ENCODE data around the gene ARMH3. TPM values are rescaled to one million over a fixed set of nuclear protein-coding genes. Genes with fewer than 3 reads are reported as not detected.

Gene ARMH3
- total RNA-seq, 4 donors from 2014 or later, result 11.5 to 29.7 (median 19.5) TPM

DNA sequence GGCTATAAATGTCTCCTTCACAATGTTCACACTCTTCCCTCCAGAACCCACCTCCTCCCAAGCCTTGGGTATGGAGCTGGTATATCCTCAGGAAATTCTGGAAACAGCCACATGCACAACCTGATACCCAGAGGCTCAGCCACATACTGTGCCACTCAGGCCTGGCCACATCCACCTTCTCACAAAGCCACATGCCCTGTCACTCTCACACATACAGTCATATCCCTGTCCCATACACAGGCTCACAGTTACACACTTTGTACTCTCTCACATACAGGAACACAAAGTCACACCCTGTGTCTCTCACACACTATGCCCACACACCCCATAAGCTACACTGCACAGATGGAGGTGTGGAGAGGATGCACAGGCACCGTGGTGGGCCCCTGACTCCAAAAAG is 222.5 kb downstream of the ARMH3 start:
- intact Hi-C loops (cut with DNase I; ENCODE audit: low total_unique reads), result no loop called here
- Histone ChIP-seq H3K36me3 (no peaks in the 10 kb centered on the region), H3K27me3 (no peaks in the 10 kb centered on the region), H3K4me3 (no peak overlapping the region), H3K9me3 (no peaks in the 10 kb centered on the region), H3K27ac (no peak overlapping the region), H3K4me1 (peaks cover 4 to 17% (median 13%) of the 10 kb centered on the region in 4 donors)
- WGBS, 2 donors (ENCODE audit: low coverage in 1 of 2), result 89% methylated on average over 1 of the region's 1 CpG; no CpG with 5 or more reads in 1 of the 2 donors
- DNase-seq, result no peak
- TF ChIP-seq, protein P1, sequence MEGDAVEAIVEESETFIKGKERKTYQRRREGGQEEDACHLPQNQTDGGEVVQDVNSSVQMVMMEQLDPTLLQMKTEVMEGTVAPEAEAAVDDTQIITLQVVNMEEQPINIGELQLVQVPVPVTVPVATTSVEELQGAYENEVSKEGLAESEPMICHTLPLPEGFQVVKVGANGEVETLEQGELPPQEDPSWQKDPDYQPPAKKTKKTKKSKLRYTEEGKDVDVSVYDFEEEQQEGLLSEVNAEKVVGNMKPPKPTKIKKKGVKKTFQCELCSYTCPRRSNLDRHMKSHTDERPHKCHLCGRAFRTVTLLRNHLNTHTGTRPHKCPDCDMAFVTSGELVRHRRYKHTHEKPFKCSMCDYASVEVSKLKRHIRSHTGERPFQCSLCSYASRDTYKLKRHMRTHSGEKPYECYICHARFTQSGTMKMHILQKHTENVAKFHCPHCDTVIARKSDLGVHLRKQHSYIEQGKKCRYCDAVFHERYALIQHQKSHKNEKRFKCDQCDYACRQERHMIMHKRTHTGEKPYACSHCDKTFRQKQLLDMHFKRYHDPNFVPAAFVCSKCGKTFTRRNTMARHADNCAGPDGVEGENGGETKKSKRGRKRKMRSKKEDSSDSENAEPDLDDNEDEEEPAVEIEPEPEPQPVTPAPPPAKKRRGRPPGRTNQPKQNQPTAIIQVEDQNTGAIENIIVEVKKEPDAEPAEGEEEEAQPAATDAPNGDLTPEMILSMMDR (IDR thresholded peaks at IDR 0.05), result no peak
- TF ChIP-seq POLR2A (IDR thresholded peaks at IDR 0.05) (no peak), EP300 (IDR thresholded peaks at IDR 0.05; ENCODE audit: low read depth) (no peak), POLR2AphosphoS5 (IDR thresholded peaks at IDR 0.05) (no peak)
- in situ Hi-C loops (cut with MboI; ENCODE audit: low pct_ligation_motif_present in 1 of 4, low pct_unique_long_range_greater_than_20kb in 1 of 4, low sequenced_read_pairs in 3 of 4), result loop anchor here in 1 of 4 donors (10.0 kb wide), 1 partner anchor 181 kb away; no protein-coding TSS in a partner anchor

DNA sequence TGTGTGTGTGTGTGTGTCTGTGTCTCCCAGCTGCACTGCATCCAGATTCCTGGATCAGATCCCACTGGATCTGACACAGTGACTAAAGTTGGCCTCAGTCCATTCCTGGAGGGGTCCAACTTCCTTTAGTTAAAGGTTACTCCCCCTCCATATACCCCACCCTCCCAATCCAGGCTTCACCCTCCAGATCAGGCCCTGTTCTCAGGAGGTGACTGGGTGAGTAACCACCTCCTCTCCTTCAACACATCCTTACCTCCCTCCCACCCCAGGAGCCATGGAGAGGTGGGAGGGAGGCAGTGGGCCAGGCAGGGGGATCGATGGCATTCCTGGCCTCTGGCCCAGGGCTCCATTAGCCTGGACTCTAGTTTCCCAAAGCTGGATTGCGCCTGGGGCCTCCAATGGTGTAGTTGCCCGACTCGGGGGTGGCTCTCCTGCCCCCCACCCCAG is 223.6 kb downstream of the ARMH3 start:
- intact Hi-C loops (cut with DNase I; ENCODE audit: low total_unique reads), result no loop called here
- no peak for DNase-seq
- no peak overlapping the region for H3K27ac ChIP-seq
- H3K36me3 ChIP-seq, result no peaks in the 10 kb centered on the region
- H3K4me3 ChIP-seq, result no peak overlapping the region
- in situ Hi-C loops (cut with MboI; ENCODE audit: low pct_ligation_motif_present in 1 of 4, low pct_unique_long_range_greater_than_20kb in 1 of 4, low sequenced_read_pairs in 3 of 4), result loop anchor here in 1 of 4 donors (10.0 kb wide), 1 partner anchor 182 kb away; no protein-coding TSS in a partner anchor
- 85% methylated on average over 4 of the region's 4 CpGs; no CpG with 5 or more reads in 1 of the 2 donors for WGBS, 2 donors (ENCODE audit: low coverage in 1 of 2)
- no peaks in the 10 kb centered on the region for H3K27me3 ChIP-seq
- peaks cover 4 to 17% (median 13%) of the 10 kb centered on the region in 4 donors for H3K4me1 ChIP-seq
- no peaks in the 10 kb centered on the region for H3K9me3 ChIP-seq
- no peak for TF ChIP-seq EP300 (IDR thresholded peaks at IDR 0.05; ENCODE audit: low read depth)
- TF ChIP-seq POLR2AphosphoS5 (IDR thresholded peaks at IDR 0.05), result no peak
- no peak for TF ChIP-seq POLR2A (IDR thresholded peaks at IDR 0.05)
- TF ChIP-seq, protein P1 (IDR thresholded peaks at IDR 0.05), result no peak

DNA sequence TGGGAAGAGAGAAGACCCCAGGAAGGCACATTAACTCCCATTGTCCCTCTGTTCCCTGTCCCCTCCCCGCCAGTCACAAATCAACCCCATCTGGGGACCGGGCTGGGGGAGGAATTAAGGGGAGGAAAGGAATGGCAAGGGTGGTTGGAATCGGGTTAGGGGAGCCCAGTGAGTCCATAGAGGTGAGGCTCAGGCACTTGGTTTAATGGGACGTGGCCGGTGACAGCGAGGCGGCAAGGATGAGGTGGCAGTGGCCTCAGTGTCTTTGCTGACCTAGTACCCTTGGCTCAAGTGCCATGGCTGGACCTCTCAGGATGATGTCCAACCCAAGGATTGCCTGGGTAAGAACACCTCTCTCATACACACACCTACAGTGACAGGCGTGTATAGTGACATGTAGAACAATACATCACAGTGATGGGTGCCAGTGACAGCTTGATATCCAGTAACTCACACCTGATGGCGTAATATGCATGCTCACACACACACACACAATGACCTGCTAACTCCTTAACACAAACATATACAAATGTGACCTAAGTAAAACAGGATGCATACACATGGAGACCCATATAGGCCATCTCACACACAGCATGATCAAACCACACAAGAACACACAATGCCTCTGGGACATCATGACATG is 224.7 kb downstream of the ARMH3 start:
- Histone ChIP-seq H3K9me3 (no peaks in the 10 kb centered on the region), H3K4me1 (peaks cover 4 to 17% (median 13%) of the 10 kb centered on the region in 4 donors), H3K36me3 (no peaks in the 10 kb centered on the region), H3K27me3 (no peaks in the 10 kb centered on the region), H3K27ac (peak overlapping the region; percentile 59 to 85 (median 71)), H3K4me3 (peak overlapping the region; percentile 27 to 47 (median 36))
- WGBS, 2 donors (ENCODE audit: low coverage in 1 of 2), result 63% methylated on average over 9 of the region's 9 CpGs; no CpG with 5 or more reads in 1 of the 2 donors
- DNase-seq, result no peak
- TF ChIP-seq POLR2A (IDR thresholded peaks at IDR 0.05) (no peak), POLR2AphosphoS5 (IDR thresholded peaks at IDR 0.05) (no peak), EP300 (IDR thresholded peaks at IDR 0.05; ENCODE audit: low read depth) (no peak)
- TF ChIP-seq, protein P1 (IDR thresholded peaks at IDR 0.05), result no peak
- in situ Hi-C loops (cut with MboI; ENCODE audit: low pct_ligation_motif_present in 1 of 4, low pct_unique_long_range_greater_than_20kb in 1 of 4, low sequenced_read_pairs in 3 of 4), result loop anchor here in 1 of 4 donors (10.0 kb wide), 1 partner anchor 184 kb away; no protein-coding TSS in a partner anchor
- intact Hi-C loops (cut with DNase I; ENCODE audit: low total_unique reads), result no loop called here

DNA sequence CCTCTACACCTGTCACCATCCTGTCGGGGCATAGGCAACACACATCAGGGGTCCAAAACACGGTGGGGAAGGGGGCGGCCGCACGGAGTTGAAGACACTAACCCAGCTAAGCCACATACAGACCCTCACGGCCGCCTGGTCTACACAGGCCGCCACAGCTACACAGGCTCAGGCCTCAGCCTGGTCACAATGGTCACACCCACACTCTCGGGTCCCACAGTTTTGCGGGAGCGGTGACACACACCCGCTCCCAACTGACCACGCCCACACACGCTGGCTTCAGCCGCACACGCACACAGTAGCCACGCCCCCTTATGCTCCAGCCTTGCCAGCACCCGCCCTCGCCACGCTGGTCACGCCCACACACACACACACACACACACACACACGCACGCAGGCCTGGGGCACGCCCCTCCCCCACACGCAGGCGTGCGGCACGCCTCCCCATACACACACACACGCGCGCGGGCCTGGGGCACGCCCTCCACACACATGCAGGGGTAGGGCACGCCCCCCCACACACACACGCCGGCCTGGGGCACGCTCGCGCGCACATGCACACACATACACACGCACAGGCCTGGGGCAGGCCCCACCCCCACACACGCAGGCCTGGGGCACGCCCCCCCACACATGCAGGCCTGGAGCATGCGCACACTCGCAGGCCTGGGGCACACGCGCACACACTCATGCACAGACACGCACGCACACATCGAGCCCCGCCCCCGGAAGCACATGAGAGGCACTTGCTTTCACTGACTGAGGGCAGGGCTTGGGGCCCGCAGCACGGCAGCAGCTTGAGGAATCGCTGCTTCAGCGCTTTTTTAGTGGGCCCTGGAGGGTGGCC is 225.4 kb downstream of the ARMH3 start:
- no peaks in the 10 kb centered on the region for H3K36me3 ChIP-seq
- peak overlapping the region; percentile 59 to 85 (median 71) for H3K27ac ChIP-seq
- DNase-seq, result peak; percentile 93
- peaks cover 4 to 17% (median 13%) of the 10 kb centered on the region in 4 donors for H3K4me1 ChIP-seq
- TF ChIP-seq POLR2AphosphoS5 (IDR thresholded peaks at IDR 0.05) (peak in 1 of 3 donors; percentile 9), POLR2A (IDR thresholded peaks at IDR 0.05) (peak; percentile 34), EP300 (IDR thresholded peaks at IDR 0.05; ENCODE audit: low read depth) (no peak)
- TF ChIP-seq, protein P1 (IDR thresholded peaks at IDR 0.05), result no peak
- WGBS, 2 donors (ENCODE audit: low coverage in 1 of 2), result 3% methylated on average over 56 of the region's 56 CpGs; no CpG with 5 or more reads in 1 of the 2 donors
- intact Hi-C loops (cut with DNase I; ENCODE audit: low total_unique reads) (no loop called here), in situ Hi-C loops (cut with MboI; ENCODE audit: low pct_ligation_motif_present in 1 of 4, low pct_unique_long_range_greater_than_20kb in 1 of 4, low sequenced_read_pairs in 3 of 4) (loop anchor here in 1 of 4 donors (10.0 kb wide), 1 partner anchor 184 kb away; no protein-coding TSS in a partner anchor)
- peak overlapping the region; percentile 27 to 47 (median 36) for H3K4me3 ChIP-seq
- no peaks in the 10 kb centered on the region for H3K9me3 ChIP-seq
- H3K27me3 ChIP-seq, result no peaks in the 10 kb centered on the region
